GM12872 (cell line): Measurements from ENCODE around the gene PHACTR2.

Experiments
- CTCF ChIP-seq: IDR thresholded peaks from 3 replicates; pipeline ENCODE4 v1.5.1; 2011; ENCODE audit warnings: low read depth, mild to moderate bottlenecking, low read length, moderate library complexity; ENCODE audit not compliant: insufficient read depth

Gene PHACTR2

GRCh38 chr6:143754204-143754603 is 76.4 kb downstream of the PHACTR2 start:
- TF ChIP-seq CTCF: no peak

GRCh38 chr6:143755301-143755744 is 77.6 kb downstream of the PHACTR2 start:
- no peak for TF ChIP-seq CTCF

GRCh38 chr6:143757346-143757832 is 79.6 kb downstream of the PHACTR2 start:
- TF ChIP-seq CTCF: no peak

GRCh38 chr6:143758551-143758950 is 80.8 kb downstream of the PHACTR2 start:
- no peak for TF ChIP-seq CTCF

GRCh38 chr6:143759666-143760065 is 81.9 kb downstream of the PHACTR2 start:
- TF ChIP-seq CTCF: no peak

GRCh38 chr6:143761074-143761473 is 83.3 kb downstream of the PHACTR2 start:
- no peak for TF ChIP-seq CTCF

- no peak for TF ChIP-seq CTCF
These were observed 84.4 kb downstream of the PHACTR2 start for GRCh38 chr6:143762126-143762525.
